Measurements from ENCODE around the gene RNF157. TPM values are rescaled to one million over a fixed set of nuclear protein-coding genes. Genes with fewer than 3 reads are reported as not detected.

The RNF157 gene
- total RNA-seq, 1 experiment from 2014 or later, result 0.86 TPM

GRCh38 chr17:76270770-76271668, 30.7 kb upstream of the RNF157 start:
- ChIA-PET CTCF (interaction anchor here (1.2 to 1.3 kb wide), 2 partner anchors 8 to 146 kb away, joined by 3 to 7 read pairs; no protein-coding TSS in a partner anchor), POLR2A (interaction anchor here (1.1 kb wide), 1 partner anchor 167 kb away, joined by 3 read pairs; the partner anchor contains the start of gene EXOC7), RAD21 (ENCODE audit: low non-redundant PET in 1 of 2, low total read pairs in 2 of 2, uncharacterized antibody in 2 of 2, unreplicated experiment in 2 of 2) (no interaction called here)
- Histone ChIP-seq H3K4me2 (ENCODE audit: low read length) (no peak overlapping the region), H3K79me2 (ENCODE audit: insufficient read depth, low read length) (peaks cover 20% of the 10 kb centered on the region), H3K9me3 (ENCODE audit: control insufficient read depth in 1 of 2, insufficient read depth in 1 of 2, low read depth in 1 of 2, low read length in 2 of 2) (no peaks in the 10 kb centered on the region), H3K9me2 (ENCODE audit: insufficient read depth) (no peaks in the 10 kb centered on the region), H4K20me1 (ENCODE audit: insufficient read depth) (no peaks in the 10 kb centered on the region), H2AFZ (ENCODE audit: low read depth, low read length, poor library complexity, severe bottlenecking) (no peak overlapping the region), H3K27ac (ENCODE audit: low read depth, low read length) (no peak overlapping the region), H3K4me1 (ENCODE audit: control insufficient read depth in 1 of 2, insufficient read depth in 2 of 2, low read length in 2 of 2) (peaks cover 6 to 16% of the 10 kb centered on the region in 2 experiments), H3K27me3 (ENCODE audit: insufficient read depth, low read length) (no peaks in the 10 kb centered on the region), H3K4me3 (replicated peaks in 1 of 2; ENCODE audit: low read depth in 1 of 2, low read length in 2 of 2) (no peak overlapping the region), H3K9ac (ENCODE audit: low read length) (no peak overlapping the region), H3K36me3 (ENCODE audit: control insufficient read depth in 1 of 2, insufficient read depth in 2 of 2, low read length in 2 of 2) (peaks cover 3 to 21% of the 10 kb centered on the region in 2 experiments; a peak in 2 of 4 replicates)
- intact Hi-C loops (cut with micrococcal nuclease), result no loop called here
- TF ChIP-seq POLR2AphosphoS5 (IDR thresholded peaks at IDR 0.05; ENCODE audit: low read depth, low read length) (peak; percentile 28), POLR2A (IDR thresholded peaks at IDR 0.05; ENCODE audit: borderline replicate concordance, extremely low read depth, insufficient read depth, insufficient read length) (no peak), TCF7L2 (IDR thresholded peaks at IDR 0.05; ENCODE audit: borderline replicate concordance, extremely low read depth, insufficient read depth, insufficient read length) (no peak), ZBTB33 (IDR thresholded peaks at IDR 0.05; ENCODE audit: extremely low read depth, insufficient replicate concordance, low read length) (no peak)
- ATAC-seq, result no peak
- no peak for DNase-seq (ENCODE audit: low read depth, low spot score)
- no TSS peak for BruUV-seq (replicated peaks)

All from HCT116 (cell line).